Measurements from ENCODE around the gene ECM2.
A peak's percentile ranks its signal among the peaks of the same experiment; 100 is the strongest.

ECM2 gene

GRCh38 chr9:92527291-92527828 is 8.4 kb downstream of the ECM2 start:
- DNase-seq, result no peak

- no peak for DNase-seq
Observed at GRCh38 chr9:92525306-92525705, 10.5 kb downstream of the ECM2 start.

- no peak for DNase-seq
Observed at GRCh38 chr9:92524881-92525280, 10.9 kb downstream of the ECM2 start.

GRCh38 chr9:92522983-92523970 is 12.5 kb downstream of the ECM2 start:
- DNase-seq, result no peak

- DNase-seq, result no peak
Observed at GRCh38 chr9:92520837-92521236, 15.0 kb downstream of the ECM2 start.

- no peak for DNase-seq
Observed at GRCh38 chr9:92518199-92518598, 17.6 kb downstream of the ECM2 start.

- DNase-seq, result no peak
Observed at GRCh38 chr9:92517046-92517445, 18.7 kb downstream of the ECM2 start.

GRCh38 chr9:92516521-92516920 is 19.3 kb downstream of the ECM2 start:
- DNase-seq, result no peak

GRCh38 chr9:92514635-92515034 is 21.2 kb downstream of the ECM2 start:
- no peak for DNase-seq

- DNase-seq, result no peak
Observed at GRCh38 chr9:92513349-92513748, 22.4 kb downstream of the ECM2 start.

GRCh38 chr9:92512622-92513021 is 23.2 kb downstream of the ECM2 start:
- DNase-seq, result no peak

GRCh38 chr9:92510747-92511146 is 25.0 kb downstream of the ECM2 start:
- peak; percentile 30 for DNase-seq

- no peak for DNase-seq
Observed at GRCh38 chr9:92509050-92509449, 26.7 kb downstream of the ECM2 start.

GRCh38 chr9:92508018-92508820 is 27.6 kb downstream of the ECM2 start:
- DNase-seq, result no peak

GRCh38 chr9:92507496-92507895 is 28.3 kb downstream of the ECM2 start:
- DNase-seq, result no peak

GRCh38 chr9:92507005-92507404 is 28.8 kb downstream of the ECM2 start:
- DNase-seq, result no peak

GRCh38 chr9:92506184-92506857 is 29.5 kb downstream of the ECM2 start:
- peak; percentile 39 for DNase-seq

GRCh38 chr9:92504881-92505280 is 30.9 kb downstream of the ECM2 start:
- DNase-seq, result no peak

GRCh38 chr9:92503156-92503555 is 32.6 kb downstream of the ECM2 start:
- no peak for DNase-seq

GRCh38 chr9:92501671-92502393 is 34.0 kb downstream of the ECM2 start:
- peak; percentile 46 for DNase-seq

- DNase-seq, result no peak
Observed at GRCh38 chr9:92500725-92501124, 35.1 kb downstream of the ECM2 start.

- no peak for DNase-seq
Observed at GRCh38 chr9:92499701-92500100, 36.1 kb downstream of the ECM2 start.

All from inflammatory macrophage treated with lipopolysaccharide for 4 hours (primary cell).